HFFc6 (cell line): ENCODE measurements around the gene OR10AD1. TPM values are rescaled to one million over a fixed set of nuclear protein-coding genes. Genes with fewer than 3 reads are reported as not detected.

Experiments
- DNase-seq: peaks from one replicate; pipeline ENCODE4 v3.0.0-alpha.2; 2018
- H3K27ac Mint-ChIP-seq: 2 replicates; pipeline ENCODE4 v1.8.0; 2020; ENCODE audit warnings: mild to moderate bottlenecking, mixed read lengths
- H3K27me3 Mint-ChIP-seq: 2 replicates; pipeline ENCODE4 v1.8.0; 2021; ENCODE audit warnings: mild to moderate bottlenecking, moderate library complexity, mixed read lengths; ENCODE audit not compliant: insufficient read depth
- H3K36me3 Mint-ChIP-seq: 2 replicates; pipeline ENCODE4 v1.8.0; 2021; ENCODE audit warnings: low read depth, mixed read lengths
- H3K4me1 Mint-ChIP-seq: 2 replicates; pipeline ENCODE4 v1.8.0; 2020; ENCODE audit warnings: low read depth, mixed read lengths
- H3K4me3 Mint-ChIP-seq: 2 replicates; pipeline ENCODE4 v1.8.0; 2020; ENCODE audit warnings: mild to moderate bottlenecking, moderate library complexity, mixed read lengths
- H3K9me3 Mint-ChIP-seq: 2 replicates; pipeline ENCODE4 v1.8.0; 2020; ENCODE audit warnings: mild to moderate bottlenecking, mixed read lengths
- CTCF ChIP-seq: fragments of 200-600 bp; sonication (generic); IDR thresholded peaks from 2 replicates; pipeline ENCODE4 v1.5.0; 2021; ENCODE audit warnings: antibody characterized with exemption, mild to moderate bottlenecking
- total RNA-seq, 6 experiments: library from RNA; stranded (reverse); fragmentation: NEBNext Ultra II Directional; extraction: Animal tissue kit (Norgen Biotek cat#: 25700); gene quantifications; 2 replicates in 1 of 6; 3 replicates in 5 of 6; pipeline ENCODE4 v1.2.3, GENCODE V29; 2021

Gene OR10AD1
- total RNA-seq, 6 experiments from 2014 or later = not detected

- peak; percentile 33 for DNase-seq
- no peak overlapping the region for H3K27ac Mint-ChIP-seq
- H3K4me1 Mint-ChIP-seq = peaks cover 2% of the 10 kb centered on the region; the same call in 1 of the 2 replicates
- peaks cover 14% of the 10 kb centered on the region; the same call in 1 of the 2 replicates for H3K27me3 Mint-ChIP-seq
- H3K4me3 Mint-ChIP-seq = no peak overlapping the region
- no peaks in the 10 kb centered on the region for H3K9me3 Mint-ChIP-seq
- no peaks in the 10 kb centered on the region for H3K36me3 Mint-ChIP-seq
- TF ChIP-seq CTCF = peak; percentile 95
Observed at GRCh38 chr12:48165089-48165981, 37.8 kb downstream of the OR10AD1 start.

GRCh38 chr12:48164451-48164850 is 38.6 kb downstream of the OR10AD1 start:
- no peak for DNase-seq
- TF ChIP-seq CTCF = no peak
- no peak overlapping the region for H3K4me3 Mint-ChIP-seq
- no peaks in the 10 kb centered on the region for H3K36me3 Mint-ChIP-seq
- no peaks in the 10 kb centered on the region for H3K9me3 Mint-ChIP-seq
- no peak overlapping the region for H3K27ac Mint-ChIP-seq
- H3K27me3 Mint-ChIP-seq = peaks cover 14% of the 10 kb centered on the region; the same call in 1 of the 2 replicates
- peaks cover 6% of the 10 kb centered on the region; the same call in 1 of the 2 replicates for H3K4me1 Mint-ChIP-seq

GRCh38 chr12:48163150-48163747 is 39.8 kb downstream of the OR10AD1 start:
- Mint-ChIP-seq H3K4me1 (peaks cover 7% of the 10 kb centered on the region), H3K36me3 (no peaks in the 10 kb centered on the region), H3K4me3 (no peak overlapping the region), H3K27me3 (peaks cover 11% of the 10 kb centered on the region; the same call in 1 of the 2 replicates), H3K27ac (no peak overlapping the region), H3K9me3 (no peaks in the 10 kb centered on the region)
- DNase-seq = no peak
- no peak for TF ChIP-seq CTCF

- H3K9me3 Mint-ChIP-seq = no peaks in the 10 kb centered on the region
- peaks cover 25% of the 10 kb centered on the region for H3K4me1 Mint-ChIP-seq
- no peak for DNase-seq
- no peak overlapping the region for H3K4me3 Mint-ChIP-seq
- H3K27me3 Mint-ChIP-seq = peaks cover 9% of the 10 kb centered on the region
- TF ChIP-seq CTCF = no peak
- H3K36me3 Mint-ChIP-seq = no peaks in the 10 kb centered on the region
- no peak overlapping the region for H3K27ac Mint-ChIP-seq
Observed at GRCh38 chr12:48160807-48161206, 42.3 kb downstream of the OR10AD1 start.

GRCh38 chr12:48160046-48160445 is 43.0 kb downstream of the OR10AD1 start:
- Mint-ChIP-seq H3K27me3 (peaks cover 7% of the 10 kb centered on the region), H3K9me3 (no peaks in the 10 kb centered on the region), H3K27ac (no peak overlapping the region), H3K36me3 (no peaks in the 10 kb centered on the region), H3K4me1 (peaks cover 25% of the 10 kb centered on the region), H3K4me3 (no peak overlapping the region)
- no peak for TF ChIP-seq CTCF
- no peak for DNase-seq
